ENCODE measurements around the gene LUZP4. TPM values are rescaled to one million over a fixed set of nuclear protein-coding genes. Genes with fewer than 3 reads are reported as not detected.
"Not testable (repeated sequence)": the region's sequence is repeated elsewhere in the genome, so short reads cannot be mapped to it uniquely, and the experiment has no call there.

The LUZP4 gene
- polyA plus RNA-seq, 1 of the 3 experiments (the other 2 are of a cell fraction): not detected

GRCh38 chrX:115324194-115324593 is 34.7 kb downstream of the LUZP4 start:
- Histone ChIP-seq H3K4me2 (no peak overlapping the region), H3K9me3 (no peaks in the 10 kb centered on the region), H3K27me3 (ENCODE audit: insufficient read depth) (no peaks in the 10 kb centered on the region; the same call in 1 of the 2 replicates), H3K36me3 (replicated peaks in 1 of 2; ENCODE audit: control insufficient read depth in 1 of 2, insufficient read depth in 2 of 2, low read length in 1 of 2) (no peaks in the 10 kb centered on the region), H3F3A (replicated peaks; ENCODE audit: insufficient read depth) (no peaks in the 10 kb centered on the region), H3K4me3 (ENCODE audit: low read depth in 2 of 2, low read length in 1 of 2) (no peak overlapping the region), H3K9ac (no peak overlapping the region), H4K20me1 (ENCODE audit: insufficient read depth) (no peaks in the 10 kb centered on the region), H3K79me2 (ENCODE audit: insufficient read depth) (no peaks in the 10 kb centered on the region), H2AFZ (ENCODE audit: low read depth) (no peak overlapping the region), H3K4me1 (ENCODE audit: control insufficient read depth in 1 of 2, insufficient read depth in 2 of 2, low read depth in 1 of 2, low read length in 1 of 2) (no peaks in the 10 kb centered on the region), H3K9me2 (no peaks in the 10 kb centered on the region), H3K27ac (ENCODE audit: low read depth in 2 of 2, low read length in 1 of 2) (0 out of 4 replicates have a peak overlapping the region, but pooled peaks of 1 of the 2 experiments have one; percentile 5)
- TF ChIP-seq YY1 (IDR thresholded peaks at IDR 0.05; ENCODE audit: low read depth) (no peak), FOXJ3 (CRISPR knock-in tag; IDR thresholded peaks at IDR 0.05) (no peak), SMC3 (IDR thresholded peaks at IDR 0.05; ENCODE audit: low read depth, low read length) (no peak), PBX3 (IDR thresholded peaks at IDR 0.05) (peak; percentile 29; the same call in 1 of the 2 replicates), TCF12 (IDR thresholded peaks at IDR 0.05) (peak; percentile 76), NFIC (IDR thresholded peaks at IDR 0.05; ENCODE audit: borderline replicate concordance) (peak; percentile 69), RFX5 (IDR thresholded peaks at IDR 0.05; ENCODE audit: low read length) (no peak), RAD21 (IDR thresholded peaks at IDR 0.05; ENCODE audit: low read length) (no peak), TAF1 (IDR thresholded peaks at IDR 0.05; ENCODE audit: borderline replicate concordance, low read depth, low read length) (no peak)
- CTCF ChIA-PET: interaction anchor here (3.2 kb wide), 1 partner anchor 319 kb away, joined by 11 read pairs; no protein-coding TSS in a partner anchor
- WGBS (ENCODE audit: low lambda C conversion rate): 14% methylated on average over 3 of the region's 3 CpGs
- DNase-seq: no peak
- POLR2A ChIA-PET: no interaction called here

GRCh38 chrX:115329282-115329681 is 39.8 kb downstream of the LUZP4 start:
- DNase-seq; H3K27me3 ChIP-seq (ENCODE audit: insufficient read depth); H3K27ac ChIP-seq (ENCODE audit: low read depth in 2 of 2, low read length in 1 of 2); H3K4me2 ChIP-seq; H3K4me3 ChIP-seq (ENCODE audit: low read depth in 2 of 2, low read length in 1 of 2); H2AFZ ChIP-seq (ENCODE audit: low read depth); H3K9ac ChIP-seq; H3K9me2 ChIP-seq; POLR2A ChIA-PET; H3K79me2 ChIP-seq (ENCODE audit: insufficient read depth); H3K4me1 ChIP-seq (ENCODE audit: control insufficient read depth in 1 of 2, insufficient read depth in 2 of 2, low read depth in 1 of 2, low read length in 1 of 2); H3F3A ChIP-seq (replicated peaks; ENCODE audit: insufficient read depth); H3K9me3 ChIP-seq; H4K20me1 ChIP-seq (ENCODE audit: insufficient read depth); H3K36me3 ChIP-seq (replicated peaks in 1 of 2; ENCODE audit: control insufficient read depth in 1 of 2, insufficient read depth in 2 of 2, low read length in 1 of 2): not testable (repeated sequence)
- CTCF ChIA-PET: interaction anchor here (0.7 to 2.9 kb wide), 4 partner anchors 11 to 325 kb away, joined by 3 to 11 read pairs (median 6); no protein-coding TSS in a partner anchor
- 50% methylated on average over 4 of the region's 4 CpGs for WGBS (ENCODE audit: low lambda C conversion rate)

- WGBS (ENCODE audit: low lambda C conversion rate): 21% methylated on average over 18 of the region's 18 CpGs
- no peak overlapping the region for H3K4me2 ChIP-seq
- H3K79me2 ChIP-seq (ENCODE audit: insufficient read depth): no peaks in the 10 kb centered on the region
- no peak overlapping the region for H3K27ac ChIP-seq (ENCODE audit: low read depth in 2 of 2, low read length in 1 of 2)
- peak; percentile 67 for DNase-seq
- H3F3A ChIP-seq (replicated peaks; ENCODE audit: insufficient read depth): no peaks in the 10 kb centered on the region
- no peaks in the 10 kb centered on the region for H3K9me3 ChIP-seq
- ChIA-PET CTCF (interaction anchor here (0.7 to 2.9 kb wide), 19 partner anchors 8 to 360 kb away, joined by 3 to 20 read pairs (median 5); no protein-coding TSS in a partner anchor), POLR2A (no interaction called here)
- no peaks in the 10 kb centered on the region for H4K20me1 ChIP-seq (ENCODE audit: insufficient read depth)
- H3K4me3 ChIP-seq (ENCODE audit: low read depth in 2 of 2, low read length in 1 of 2): peak overlapping the region in 1 of 2 experiments; percentile 15; a peak in 1 of 4 replicates
- H3K36me3 ChIP-seq (replicated peaks in 1 of 2; ENCODE audit: control insufficient read depth in 1 of 2, insufficient read depth in 2 of 2, low read length in 1 of 2): no peaks in the 10 kb centered on the region
- no peaks in the 10 kb centered on the region; a peak in 1 of 4 replicates for H3K4me1 ChIP-seq (ENCODE audit: control insufficient read depth in 1 of 2, insufficient read depth in 2 of 2, low read depth in 1 of 2, low read length in 1 of 2)
- no peaks in the 10 kb centered on the region for H3K9me2 ChIP-seq
- peaks cover 4% of the 10 kb centered on the region; the same call in 1 of the 2 replicates for H3K27me3 ChIP-seq (ENCODE audit: insufficient read depth)
- H2AFZ ChIP-seq (ENCODE audit: low read depth): no peak overlapping the region; the same call in 1 of the 2 replicates
- H3K9ac ChIP-seq: no peak overlapping the region
- TF ChIP-seq RCOR1 (IDR thresholded peaks at IDR 0.05; ENCODE audit: low read length) (no peak), FOXM1 (IDR thresholded peaks at IDR 0.05; ENCODE audit: low read depth) (no peak), RAD21 (IDR thresholded peaks at IDR 0.05; ENCODE audit: low read length) (peak; percentile 92), RFX5 (IDR thresholded peaks at IDR 0.05; ENCODE audit: low read length) (0 out of 2 replicates have a peak, but pooled peaks have one; percentile 19), REST (IDR thresholded peaks at IDR 0.05; ENCODE audit: low read depth, low read length) (no peak), TEAD4 (IDR thresholded peaks at IDR 0.05; ENCODE audit: borderline replicate concordance, insufficient read depth) (no peak), FOSL2 (IDR thresholded peaks at IDR 0.05; ENCODE audit: borderline replicate concordance, low read depth) (no peak), USF2 (IDR thresholded peaks at IDR 0.05; ENCODE audit: borderline replicate concordance, low read depth, low read length) (no peak), ELF1 (IDR thresholded peaks at IDR 0.05) (no peak)
Measured at GRCh38 chrX:115330498-115331168, 41.1 kb downstream of the LUZP4 start.

All from SK-N-SH (cell line).